H1 (cell line): ENCODE data around the gene CHSY3. TPM values are rescaled to one million over a fixed set of nuclear protein-coding genes. Genes with fewer than 3 reads are reported as not detected.

Source experiments
- CTCF ChIA-PET: fragments of 300-600 bp; sonication (Branson Sonifier 250); formaldehyde crosslinking; loops from one replicate; lab custom pipeline; 2021; ENCODE audit not compliant: partially characterized antibody; lab: Charles Lee
- POLR2A ChIA-PET: fragments of 300-600 bp; sonication (Branson Sonifier 250); formaldehyde crosslinking; loops from one replicate; lab custom pipeline; 2021; ENCODE audit warnings: inconsistent platforms; ENCODE audit not compliant: partially characterized antibody; lab: Charles Lee
- DNase-seq, 2 experiments: peaks; one replicate each; pipeline versions ENCODE4 v3.0.0 to v3.0.0-alpha.2; 2010 to 2022; ENCODE audit warnings: low spot score in 2 of 2, low read depth in 1 of 2, mixed read lengths in 1 of 2
- FAIRE-seq: peaks from 2 replicates; lab custom pipeline; 2011; peaks lifted over from hg19 to GRCh38; lab: Jason Lieb, UNC
- H2AFZ ChIP-seq: 2 replicates; pipeline ENCODE4 v1.8.1; 2012; ENCODE audit warnings: low read length, inconsistent platforms
- H2AK5ac ChIP-seq: 2 replicates; pipeline ENCODE4 v1.6.1; 2013; ENCODE audit warnings: low read depth, low read length
- H2BK120ac ChIP-seq: replicated peaks from 2 replicates; pipeline ENCODE3; 2013; ENCODE audit warnings: low read depth, low read length, inconsistent platforms
- H2BK12ac ChIP-seq: 2 replicates; pipeline ENCODE4 v1.6.1; 2013; ENCODE audit warnings: low read depth, low read length
- H2BK15ac ChIP-seq: 2 replicates; pipeline ENCODE4 v1.6.1; 2013; ENCODE audit warnings: low read length
- H2BK20ac ChIP-seq: 2 replicates; pipeline ENCODE4 v1.6.1; 2013; ENCODE audit warnings: low read length
- H2BK5ac ChIP-seq: 2 replicates; pipeline ENCODE4 v1.6.1; 2013; ENCODE audit warnings: low read depth, low read length
- H3K14ac ChIP-seq: 2 replicates; pipeline ENCODE4 v1.6.1; 2013; ENCODE audit warnings: inconsistent platforms; ENCODE audit not compliant: insufficient read length
- H3K18ac ChIP-seq: 2 replicates; pipeline ENCODE4 v1.6.1; 2013; ENCODE audit warnings: low read length; ENCODE audit errors: extremely low read depth
- H3K23ac ChIP-seq: 2 replicates; pipeline ENCODE4 v1.6.1; 2013; ENCODE audit warnings: inconsistent platforms; ENCODE audit not compliant: insufficient read length
- H3K23me2 ChIP-seq: 2 replicates; pipeline ENCODE4 v1.6.1; 2013; ENCODE audit warnings: low read depth, low read length
- H3K27ac ChIP-seq: 2 replicates; pipeline ENCODE4 v1.6.1; 2011; ENCODE audit warnings: low read depth, low read length, inconsistent platforms
- H3K27me3 ChIP-seq, 4 experiments: replicated peaks in 1 of 4; 1 replicate in 1 of 4; 2 replicates in 3 of 4; pipeline versions ENCODE4 v1.6.1 to v1.8.1; 2011 to 2013; ENCODE audit warnings: low read length in 3 of 4, mild to moderate bottlenecking in 3 of 4, inconsistent platforms in 2 of 4, mixed read lengths in 2 of 4, moderate library complexity in 1 of 4; ENCODE audit not compliant: control insufficient read depth in 3 of 4, insufficient read depth in 3 of 4; ENCODE audit errors: extremely low read depth in 1 of 4
- H3K36me3 ChIP-seq, 4 experiments: 2 replicates each; pipeline versions ENCODE4 v1.6.1 to v1.8.1; 2011 to 2013; ENCODE audit warnings: mild to moderate bottlenecking in 4 of 4, low read length in 3 of 4, moderate library complexity in 2 of 4, control low read depth in 1 of 4, inconsistent platforms in 1 of 4; ENCODE audit not compliant: insufficient read depth in 4 of 4, control insufficient read depth in 2 of 4
- H3K4ac ChIP-seq: replicated peaks from 2 replicates; pipeline ENCODE3; 2013; ENCODE audit warnings: low read length, low read depth, mixed read lengths, inconsistent platforms; ENCODE audit not compliant: insufficient read length
- H3K4me1 ChIP-seq, 4 experiments: replicated peaks in 1 of 4; 1 replicate in 1 of 4; 2 replicates in 3 of 4; pipeline versions ENCODE4 v1.6.1 to v1.8.1; 2011 to 2013; ENCODE audit warnings: low read length in 3 of 4, inconsistent platforms in 2 of 4, mixed read lengths in 1 of 4; ENCODE audit not compliant: insufficient read depth in 4 of 4, control insufficient read depth in 3 of 4
- H3K4me2 ChIP-seq, 2 experiments: 2 replicates each; pipeline versions ENCODE4 v1.6.1 to v1.8.1; 2011 to 2013; ENCODE audit warnings: low read depth in 2 of 2, low read length in 2 of 2, control low read depth in 1 of 2, inconsistent platforms in 1 of 2, mild to moderate bottlenecking in 1 of 2; ENCODE audit not compliant: insufficient read depth in 1 of 2
- H3K4me3 ChIP-seq, 4 experiments: fragments of 200-600, 300-600 bp in 1 of 4; sonication (generic), shearing (Covaris generic), sonication (Bioruptor Twin) in 1 of 4; 2 replicates each; pipeline versions ENCODE4 v1.5.1 to v1.8.1; 2011 to 2016; ENCODE audit warnings: low read length in 4 of 4, low read depth in 3 of 4, control low read depth in 2 of 4, inconsistent platforms in 2 of 4, mild to moderate bottlenecking in 2 of 4, mixed read lengths in 1 of 4, moderate library complexity in 1 of 4; ENCODE audit not compliant: insufficient read depth in 2 of 4; ENCODE audit errors: extremely low read depth in 1 of 4
- H3K56ac ChIP-seq: replicated peaks from 2 replicates; pipeline ENCODE3; 2013; ENCODE audit warnings: low read depth, mild to moderate bottlenecking, mixed read lengths, low read length, inconsistent platforms; ENCODE audit not compliant: insufficient read length
- H3K79me1 ChIP-seq: 2 replicates; pipeline ENCODE4 v1.6.1; 2013; ENCODE audit warnings: low read depth, low read length, control low read depth
- H3K79me2 ChIP-seq, 2 experiments: 2 replicates each; pipeline versions ENCODE4 v1.6.1 to v1.8.1; 2012 to 2013; ENCODE audit warnings: low read length in 2 of 2, mild to moderate bottlenecking in 2 of 2, inconsistent platforms in 1 of 2; ENCODE audit not compliant: insufficient read depth in 2 of 2, control insufficient read depth in 1 of 2
- H3K9ac ChIP-seq, 4 experiments: replicated peaks in 1 of 4; 1 replicate in 1 of 4; 2 replicates in 3 of 4; pipeline versions ENCODE4 v1.6.1 to v1.8.1; 2011 to 2013; ENCODE audit warnings: low read depth in 3 of 4, low read length in 3 of 4, control low read depth in 2 of 4, mild to moderate bottlenecking in 2 of 4, moderate library complexity in 2 of 4, inconsistent platforms in 1 of 4; ENCODE audit errors: extremely low read depth in 1 of 4
- H3K9me3 ChIP-seq, 2 experiments: 2 replicates each; pipeline versions ENCODE4 v1.6.1 to v1.8.1; 2012 to 2013; ENCODE audit warnings: mild to moderate bottlenecking in 2 of 2, moderate library complexity in 2 of 2, control low read depth in 1 of 2, inconsistent platforms in 1 of 2, low read depth in 1 of 2, low read length in 1 of 2, mixed read lengths in 1 of 2; ENCODE audit not compliant: insufficient read depth in 2 of 2
- H4K20me1 ChIP-seq, 2 experiments: replicated peaks in 1 of 2; 2 replicates each; pipeline versions ENCODE3 to v1.8.1; 2011 to 2013; ENCODE audit warnings: inconsistent platforms in 2 of 2, low read length in 2 of 2, mild to moderate bottlenecking in 1 of 2; ENCODE audit not compliant: insufficient read depth in 2 of 2, control insufficient read depth in 1 of 2
- H4K5ac ChIP-seq: 2 replicates; pipeline ENCODE4 v1.6.1; 2013; ENCODE audit warnings: low read length, low read depth, mixed read lengths, inconsistent platforms; ENCODE audit not compliant: insufficient read length
- H4K8ac ChIP-seq: 2 replicates; pipeline ENCODE4 v1.8.0; 2013; ENCODE audit warnings: mild to moderate bottlenecking, moderate library complexity, low read length, inconsistent platforms; ENCODE audit not compliant: insufficient read depth; ENCODE audit errors: extremely low read depth
- H4K91ac ChIP-seq: replicated peaks from 2 replicates; pipeline ENCODE3; 2013; ENCODE audit warnings: low read length, mixed read lengths, inconsistent platforms; ENCODE audit not compliant: insufficient read length
- POU5F1 ChIP-seq: IDR thresholded peaks from 2 replicates; pipeline ENCODE4 v1.6.1; 2011; ENCODE audit warnings: low read depth, mild to moderate bottlenecking, low read length, moderate library complexity
- SP4 ChIP-seq: IDR thresholded peaks from 2 replicates; pipeline ENCODE4 v1.6.1; 2012; ENCODE audit warnings: low read length, inconsistent platforms
- WGBS, 2 experiments: shearing (Covaris generic) in 1 of 2; methylation state at CpG; one replicate each; pipeline versions ENCODE4 v1.1.6 to v1.1.7; 2013 to 2015; ENCODE audit warnings: low lambda C conversion rate in 2 of 2, mixed read lengths in 2 of 2, inconsistent platforms in 1 of 2, low coverage in 1 of 2, missing lambda C conversion rate in 1 of 2; ENCODE audit not compliant: insufficient replicate concordance in 2 of 2, insufficient coverage in 1 of 2, insufficient read length in 1 of 2; ENCODE audit errors: extremely low coverage in 1 of 2, missing lambda C conversion rate in 1 of 2; 5-methylcytosine and 5-hydroxymethylcytosine counted together
- polyA plus RNA-seq, 7 experiments: library from polyadenylated mRNA; depleted of rRNA in 3 of 7; stranded (reverse) in 5 of 7; unstranded in 2 of 7; fragments of >200 nt in 5 of 7; fragments of 200-250 nt in 2 of 7; gene quantifications; 1 replicate in 5 of 7; 2 replicates in 1 of 7; 4 replicates in 1 of 7; pipeline versions ENCODE4 v1.2.1 to v1.2.3, GENCODE V29; 2011 to 2013; ENCODE audit warnings: missing spikeins in 2 of 7, mixed read lengths in 2 of 7
- total RNA-seq: library from RNA; stranded (reverse); fragmentation: NEBNext Ultra II Directional; extraction: Animal tissue kit (Norgen Biotek cat#: 25700); gene quantifications from 2 replicates; pipeline ENCODE4 v1.2.1, GENCODE V29; 2021
- TF ChIP-seq, protein P1 (sequence below), 3 experiments: IDR thresholded peaks; 1 replicate in 2 of 3; 2 replicates in 1 of 3; pipeline versions ENCODE4 v1.5.1 to v1.6.1; 2011; ENCODE audit warnings: low read length in 3 of 3, mild to moderate bottlenecking in 3 of 3, inconsistent platforms in 2 of 3, low read depth in 1 of 3, moderate library complexity in 1 of 3; ENCODE audit not compliant: insufficient read depth in 1 of 3; ENCODE audit errors: control extremely low read depth in 1 of 3

CHSY3 gene
- total and polyA plus RNA-seq, 2 of the 8 experiments (the other 6 are each of a cell fraction or from before 2014, with no cell fraction given), result 0.24 to 1.8 TPM

DNA sequence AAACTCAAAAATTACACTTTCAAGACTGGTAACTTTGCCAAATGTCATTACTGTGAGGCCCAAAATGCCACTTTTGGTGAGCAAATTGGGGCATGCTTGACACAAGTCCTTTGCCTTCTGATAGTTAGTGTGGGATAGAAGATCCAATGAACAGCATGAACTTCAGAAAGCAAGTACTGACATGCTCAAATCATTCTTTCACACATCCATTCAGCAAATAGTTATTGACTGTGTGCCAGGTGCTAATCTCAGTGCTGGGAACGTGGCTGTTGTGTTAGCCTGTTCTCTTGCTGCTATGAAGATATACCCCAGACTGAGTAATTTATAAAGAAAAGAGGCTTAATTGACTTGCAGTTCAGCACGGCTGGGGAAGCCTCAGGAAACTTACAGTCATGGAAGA, 247.0 kb downstream of the CHSY3 start:
- Histone ChIP-seq H3K18ac (no peak overlapping the region), H3K23ac (no peak overlapping the region), H3K23me2 (no peaks in the 10 kb centered on the region), H2BK120ac (no peak overlapping the region), H4K5ac (no peak overlapping the region), H3K4me1 (peaks cover 0 to 4% (median under 1%) of the 10 kb centered on the region in 4 experiments; a peak in 2 of 7 replicates), H2AK5ac (no peak overlapping the region), H2BK15ac (no peak overlapping the region), H3K56ac (no peak overlapping the region), H2BK5ac (no peak overlapping the region), H3K4ac (no peak overlapping the region), H3K4me3 (no peak overlapping the region), H3K79me1 (no peaks in the 10 kb centered on the region), H3K14ac (no peak overlapping the region), H3K79me2 (no peaks in the 10 kb centered on the region), H3K4me2 (no peak overlapping the region), H4K8ac (no peak overlapping the region), H2BK20ac (no peak overlapping the region), H2AFZ (no peak overlapping the region), H3K27me3 (no peaks in the 10 kb centered on the region), H3K9ac (no peak overlapping the region), H3K9me3 (no peaks in the 10 kb centered on the region), H4K91ac (no peak overlapping the region), H2BK12ac (no peak overlapping the region), H3K36me3 (no peaks in the 10 kb centered on the region), H4K20me1 (no peaks in the 10 kb centered on the region), H3K27ac (no peak overlapping the region)
- WGBS, 2 experiments, result 80% methylated on average over 2 of the region's 2 CpGs; no CpG with 5 or more reads in 1 of the 2 experiments
- DNase-seq (no peak), FAIRE-seq (no peak)
- ChIA-PET POLR2A (no interaction called here), CTCF (no interaction called here)
- TF ChIP-seq SP4 (no peak), POU5F1 (no peak)
- TF ChIP-seq, protein P1, sequence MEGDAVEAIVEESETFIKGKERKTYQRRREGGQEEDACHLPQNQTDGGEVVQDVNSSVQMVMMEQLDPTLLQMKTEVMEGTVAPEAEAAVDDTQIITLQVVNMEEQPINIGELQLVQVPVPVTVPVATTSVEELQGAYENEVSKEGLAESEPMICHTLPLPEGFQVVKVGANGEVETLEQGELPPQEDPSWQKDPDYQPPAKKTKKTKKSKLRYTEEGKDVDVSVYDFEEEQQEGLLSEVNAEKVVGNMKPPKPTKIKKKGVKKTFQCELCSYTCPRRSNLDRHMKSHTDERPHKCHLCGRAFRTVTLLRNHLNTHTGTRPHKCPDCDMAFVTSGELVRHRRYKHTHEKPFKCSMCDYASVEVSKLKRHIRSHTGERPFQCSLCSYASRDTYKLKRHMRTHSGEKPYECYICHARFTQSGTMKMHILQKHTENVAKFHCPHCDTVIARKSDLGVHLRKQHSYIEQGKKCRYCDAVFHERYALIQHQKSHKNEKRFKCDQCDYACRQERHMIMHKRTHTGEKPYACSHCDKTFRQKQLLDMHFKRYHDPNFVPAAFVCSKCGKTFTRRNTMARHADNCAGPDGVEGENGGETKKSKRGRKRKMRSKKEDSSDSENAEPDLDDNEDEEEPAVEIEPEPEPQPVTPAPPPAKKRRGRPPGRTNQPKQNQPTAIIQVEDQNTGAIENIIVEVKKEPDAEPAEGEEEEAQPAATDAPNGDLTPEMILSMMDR (IDR thresholded peaks at IDR 0.05; ENCODE audit: control extremely low read depth in 1 of 3, insufficient read depth in 1 of 3, low read depth in 1 of 3, low read length in 3 of 3), result no peak
